Raji (cell line): ENCODE measurements around the gene CAPN8.

Experiments
- POLR2A ChIP-seq: IDR thresholded peaks from 2 replicates; pipeline ENCODE4 v1.6.1; 2011; ENCODE audit warnings: low read depth, low read length, control low read depth; ENCODE audit not compliant: insufficient read depth

Gene CAPN8

DNA sequence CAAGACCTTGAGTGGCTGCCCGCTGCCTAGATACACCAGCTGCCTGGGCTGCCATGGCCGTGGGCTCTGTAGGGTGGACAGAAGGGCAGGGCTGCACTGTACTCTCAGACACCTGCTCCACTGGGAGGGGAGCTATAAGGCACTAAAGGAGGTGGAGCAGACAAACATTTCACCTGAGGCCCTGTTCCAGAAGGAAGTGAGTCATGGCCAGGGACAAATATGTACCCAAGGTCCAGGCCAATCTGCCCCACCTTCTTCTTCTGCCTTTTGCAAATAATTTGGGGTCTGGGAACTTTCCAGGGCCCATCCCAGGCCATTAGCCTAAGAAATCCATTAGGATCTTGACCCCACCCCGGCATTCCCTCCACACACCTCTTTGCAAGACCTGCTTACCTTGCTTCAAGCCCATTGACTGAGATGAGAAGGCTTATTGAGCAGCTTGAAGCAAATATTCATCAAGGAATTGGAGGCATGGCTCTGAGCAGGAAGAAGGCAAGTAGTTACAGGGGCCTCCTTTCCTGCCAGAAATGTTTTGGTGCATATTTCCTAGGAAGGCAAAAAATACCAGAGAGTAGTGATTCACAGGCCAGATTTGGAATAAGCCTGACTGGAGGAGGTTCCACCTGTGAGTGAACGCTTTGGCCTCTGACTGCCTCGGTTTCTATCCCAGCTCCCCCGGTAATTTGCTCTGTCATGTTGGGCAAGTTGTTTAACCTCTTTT, at the start of gene CAPN8:
TSS of gene CAPN8 (minus strand) at position 110 of the 721 bp plus-strand sequence. CDS start at position 55, 55 bp downstream.
- no peak for TF ChIP-seq POLR2A

DNA sequence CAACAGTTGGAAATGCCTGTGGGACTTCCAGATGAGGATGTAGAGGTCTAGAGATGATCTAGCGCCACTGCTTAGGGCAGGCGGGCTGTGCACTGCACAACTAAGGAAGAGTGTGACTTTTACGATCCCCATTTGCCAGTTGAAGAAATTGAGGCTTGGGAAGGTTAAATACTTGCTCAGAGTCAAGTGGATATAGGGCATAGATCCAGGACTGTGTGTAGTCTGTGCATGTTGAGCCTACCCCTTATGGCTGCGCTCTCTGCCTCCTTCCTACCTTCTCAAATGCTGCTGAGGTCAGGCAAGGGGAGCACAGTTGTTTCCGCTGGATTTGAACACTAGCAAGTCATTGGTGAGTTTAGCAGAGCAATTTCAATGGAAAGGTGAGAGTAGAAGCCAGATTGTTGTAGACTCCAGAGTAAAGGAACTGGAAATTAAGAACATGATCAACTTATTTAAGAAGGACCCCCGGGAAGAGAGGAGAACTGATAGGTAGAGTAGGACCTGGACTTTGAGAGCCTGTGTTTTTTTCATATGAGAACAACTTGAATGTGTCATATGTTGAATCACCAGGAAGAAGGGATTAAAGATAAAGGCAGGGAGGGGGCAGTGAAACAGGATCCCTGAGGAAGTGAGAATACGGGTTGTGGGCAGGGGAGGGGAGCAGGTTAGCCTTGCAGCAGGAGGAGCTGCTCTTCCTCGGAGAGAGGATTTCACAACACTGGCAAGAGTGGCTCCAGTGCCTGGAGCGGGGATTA, 49.5 kb upstream of the CAPN8 start:
- no peak for TF ChIP-seq POLR2A

DNA sequence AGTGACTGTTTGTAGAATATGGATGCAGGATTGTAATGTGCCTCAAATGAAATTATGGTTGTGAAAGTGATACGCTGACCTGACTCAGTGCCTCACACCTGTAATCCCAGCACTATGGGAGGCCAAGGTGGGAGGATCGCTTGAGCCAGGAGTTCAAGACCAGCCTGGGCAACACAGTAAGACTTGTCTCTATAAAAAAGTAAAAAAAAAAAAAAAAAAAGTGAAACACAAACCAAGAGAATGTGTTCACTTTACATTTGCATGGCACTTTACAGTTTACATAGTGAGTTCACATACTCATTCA, 48.9 kb upstream of the CAPN8 start:
- no peak for TF ChIP-seq POLR2A

DNA sequence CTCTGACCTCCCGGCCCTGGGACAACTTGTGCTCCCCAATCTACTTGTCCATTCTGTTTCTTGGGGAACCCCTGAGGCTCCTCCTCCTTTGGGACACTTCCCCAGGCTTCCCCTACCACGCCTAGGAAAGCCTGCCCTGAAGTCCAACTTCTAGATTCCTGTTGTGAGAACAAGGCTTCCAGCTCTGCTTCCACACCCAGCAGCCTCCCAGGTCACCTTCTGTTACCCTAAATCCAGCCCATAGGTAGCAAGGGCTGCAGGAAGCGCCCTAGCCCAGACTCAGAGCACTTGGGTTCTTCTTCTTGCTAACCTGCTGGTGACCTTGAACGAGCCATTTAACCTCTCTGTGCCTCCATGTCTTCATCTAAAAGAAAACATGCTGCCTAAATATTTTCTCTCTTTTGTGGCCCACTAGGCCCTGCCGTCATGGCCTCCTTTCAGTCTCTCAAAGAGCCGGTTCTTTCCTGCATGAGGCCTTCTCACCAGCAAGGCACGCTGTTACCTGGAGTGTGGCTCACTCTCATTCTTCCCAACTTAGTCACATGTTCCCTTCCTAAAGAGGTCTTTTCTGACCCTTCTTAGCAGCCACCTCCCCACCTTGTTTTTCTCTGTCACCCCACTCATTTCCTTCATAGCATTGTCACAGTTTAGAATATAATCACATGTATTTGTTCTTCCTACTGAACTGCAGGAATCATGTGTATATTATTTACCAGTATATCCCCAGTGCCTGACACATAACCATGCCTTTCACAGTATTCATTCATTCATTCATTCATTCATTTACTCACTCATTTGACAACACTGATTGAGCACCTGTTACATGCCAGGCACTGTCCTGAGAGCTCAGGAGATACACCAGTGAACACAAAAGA, 48.3 kb upstream of the CAPN8 start:
- TF ChIP-seq POLR2A, result no peak

DNA sequence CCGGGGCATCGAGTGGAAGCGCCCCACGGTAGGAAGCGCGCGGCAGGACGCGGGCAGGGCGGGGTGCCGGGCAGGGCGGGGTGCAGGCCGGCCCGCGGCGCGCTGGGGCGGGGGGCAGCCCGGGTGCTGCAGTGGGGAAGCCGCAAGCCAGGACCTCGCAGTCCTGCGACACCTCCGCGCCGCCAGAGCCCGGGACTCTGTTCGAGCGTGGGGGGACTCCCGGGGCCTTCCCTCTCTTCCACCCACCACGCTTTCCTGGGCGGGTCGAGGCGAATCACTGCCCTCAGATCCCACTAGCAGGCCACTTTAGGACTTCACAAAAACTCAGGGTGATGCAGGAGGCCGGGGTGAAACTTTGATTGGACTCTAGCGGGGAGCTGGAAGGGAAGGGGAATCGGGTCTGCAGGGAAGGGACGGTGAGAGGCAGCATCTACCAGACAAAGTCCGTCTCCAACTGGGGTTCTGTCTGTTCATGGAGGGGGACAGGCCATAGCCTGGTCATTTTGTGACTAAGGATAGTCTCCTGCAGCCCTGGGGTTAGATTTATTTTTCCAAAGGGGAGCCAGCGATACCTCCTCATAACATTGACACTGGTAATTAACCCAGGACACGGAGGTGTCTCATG, 47.5 kb upstream of the CAPN8 start:
- no peak for TF ChIP-seq POLR2A

DNA sequence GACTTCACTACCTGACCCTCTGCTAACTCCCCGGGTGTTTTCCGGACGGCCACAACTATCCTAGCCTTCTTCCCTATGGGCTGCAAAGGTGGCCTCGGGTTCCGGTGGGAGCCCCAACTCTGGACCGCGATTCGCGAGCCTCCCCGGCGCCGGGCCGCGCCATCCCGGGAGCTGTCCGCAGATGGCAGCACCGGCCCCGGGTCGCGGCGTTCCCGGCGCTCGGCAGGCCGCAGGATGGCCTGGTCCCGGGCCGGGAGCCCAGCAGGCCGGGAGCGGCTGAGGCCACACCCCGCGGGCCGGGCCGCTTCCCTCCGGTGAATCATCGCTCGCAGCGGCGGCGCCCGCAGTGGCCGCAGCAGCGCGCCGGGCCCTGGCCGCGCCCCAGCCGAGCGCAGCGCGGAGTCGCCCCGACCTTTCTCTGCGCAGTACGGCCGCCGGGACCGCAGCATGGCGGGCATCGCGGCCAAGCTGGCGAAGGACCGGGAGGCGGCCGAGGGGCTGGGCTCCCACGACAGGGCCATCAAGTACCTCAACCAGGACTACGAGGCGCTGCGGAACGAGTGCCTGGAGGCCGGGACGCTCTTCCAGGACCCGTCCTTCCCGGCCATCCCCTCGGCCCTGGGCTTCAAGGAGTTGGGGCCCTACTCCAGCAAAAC, 46.8 kb upstream of the CAPN8 start, which contains the start of gene CAPN2:
TSS of gene CAPN2 (plus strand) at position 346 of the 656 bp plus-strand sequence. CDS start at position 448, 102 bp downstream.
- no peak for TF ChIP-seq POLR2A

DNA sequence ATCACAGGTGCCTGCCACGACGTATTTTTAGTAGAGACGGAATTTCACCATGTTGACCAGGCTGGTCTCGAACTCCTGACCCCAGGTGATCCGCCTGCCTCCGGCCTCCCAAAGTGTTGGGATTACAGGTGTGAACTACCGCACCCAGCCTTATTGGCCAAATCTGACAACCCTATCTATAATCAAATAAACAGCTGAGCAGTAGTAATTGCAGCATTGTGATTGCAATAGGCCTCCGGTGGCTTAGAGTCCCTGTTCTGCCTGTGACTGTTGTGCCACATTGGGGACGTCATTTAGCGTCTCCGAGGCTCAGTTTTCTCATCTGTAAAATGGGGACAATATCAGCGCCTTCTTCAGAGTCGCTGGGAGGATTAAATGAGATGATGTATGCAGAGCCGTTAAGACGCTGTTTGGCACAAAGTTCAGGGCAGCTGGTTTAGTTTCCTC, 46.3 kb upstream of the CAPN8 start:
- no peak for TF ChIP-seq POLR2A

DNA sequence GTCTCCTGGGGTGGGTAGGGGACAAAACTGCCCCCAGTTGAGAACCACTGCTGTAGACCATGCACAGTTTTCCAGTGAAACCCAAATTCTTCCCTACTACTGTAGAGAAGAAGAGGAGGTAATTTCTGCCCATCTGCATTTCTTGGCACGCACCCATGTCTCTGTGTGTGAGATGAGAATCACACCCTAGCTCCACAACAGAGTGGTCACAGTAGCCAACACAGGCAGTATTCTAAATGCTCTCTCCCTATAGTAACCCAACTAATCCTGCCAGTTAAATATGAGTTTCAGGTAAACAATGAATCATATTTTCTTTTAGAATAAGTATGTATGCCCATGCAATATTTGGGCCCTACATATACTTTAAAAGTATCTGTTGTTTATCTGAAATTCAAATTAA, 45.7 kb upstream of the CAPN8 start:
- no peak for TF ChIP-seq POLR2A

DNA sequence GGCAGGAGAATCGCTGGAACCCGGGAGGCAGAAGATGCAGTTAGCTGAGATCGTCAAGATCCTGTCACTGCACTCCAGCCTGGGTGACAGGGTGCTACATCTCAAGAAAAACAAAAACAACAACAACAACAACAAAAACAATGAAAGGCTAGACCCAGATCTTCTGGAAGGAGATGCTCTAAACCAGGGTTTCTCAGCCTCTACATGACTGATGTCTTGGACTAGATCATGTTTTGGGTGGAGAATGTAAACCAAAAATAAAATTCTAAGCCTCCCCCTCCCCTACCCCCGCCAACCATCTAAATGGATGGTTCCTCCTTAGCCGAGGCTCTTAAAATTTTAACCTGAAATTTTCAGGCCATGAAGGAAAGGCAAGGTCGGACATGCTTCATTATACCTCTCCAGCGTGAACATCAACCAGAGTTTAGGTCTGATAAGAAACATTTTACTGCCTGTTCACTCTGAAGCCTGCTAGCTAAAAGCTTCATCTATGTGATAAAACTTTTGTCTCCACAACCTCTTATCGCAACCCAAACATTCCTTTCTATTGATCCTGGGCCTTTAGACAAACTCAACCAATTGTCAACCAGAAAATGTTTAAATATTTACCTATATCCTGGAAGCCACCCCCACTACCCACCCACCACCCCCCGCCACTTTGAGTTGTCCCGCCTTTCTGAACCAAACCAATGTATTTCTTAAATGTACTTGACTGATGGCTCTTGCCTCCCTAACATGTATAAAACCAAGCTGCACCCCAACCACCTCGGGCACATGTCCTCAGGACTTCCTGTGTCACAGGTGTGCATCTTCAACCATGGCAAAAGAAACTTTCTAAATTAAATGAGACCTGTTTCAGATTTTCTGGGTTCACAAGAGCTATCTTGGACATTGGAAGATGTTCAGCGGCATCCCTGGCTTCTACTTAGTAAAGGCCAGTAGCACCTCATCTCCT, 45.0 kb upstream of the CAPN8 start:
- TF ChIP-seq POLR2A, result no peak

DNA sequence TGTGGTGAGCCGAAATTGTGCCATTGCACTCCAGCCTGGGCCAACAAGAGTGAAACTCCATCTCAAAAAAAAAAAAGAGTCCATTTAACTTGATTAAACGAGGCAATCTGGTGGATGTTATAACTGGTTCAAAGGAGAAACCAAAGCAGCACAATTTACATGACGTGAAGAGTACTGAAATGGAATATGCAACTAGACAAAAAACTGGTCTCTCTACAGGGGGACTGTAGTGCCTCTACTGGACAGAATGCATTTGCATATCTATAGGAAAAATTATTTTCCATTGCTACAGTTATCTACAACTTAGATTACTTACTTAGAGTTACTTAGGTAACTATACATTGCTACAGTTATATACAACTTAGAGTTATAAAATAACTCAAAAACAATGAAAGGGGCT, 44.1 kb upstream of the CAPN8 start:
- TF ChIP-seq POLR2A, result no peak

DNA sequence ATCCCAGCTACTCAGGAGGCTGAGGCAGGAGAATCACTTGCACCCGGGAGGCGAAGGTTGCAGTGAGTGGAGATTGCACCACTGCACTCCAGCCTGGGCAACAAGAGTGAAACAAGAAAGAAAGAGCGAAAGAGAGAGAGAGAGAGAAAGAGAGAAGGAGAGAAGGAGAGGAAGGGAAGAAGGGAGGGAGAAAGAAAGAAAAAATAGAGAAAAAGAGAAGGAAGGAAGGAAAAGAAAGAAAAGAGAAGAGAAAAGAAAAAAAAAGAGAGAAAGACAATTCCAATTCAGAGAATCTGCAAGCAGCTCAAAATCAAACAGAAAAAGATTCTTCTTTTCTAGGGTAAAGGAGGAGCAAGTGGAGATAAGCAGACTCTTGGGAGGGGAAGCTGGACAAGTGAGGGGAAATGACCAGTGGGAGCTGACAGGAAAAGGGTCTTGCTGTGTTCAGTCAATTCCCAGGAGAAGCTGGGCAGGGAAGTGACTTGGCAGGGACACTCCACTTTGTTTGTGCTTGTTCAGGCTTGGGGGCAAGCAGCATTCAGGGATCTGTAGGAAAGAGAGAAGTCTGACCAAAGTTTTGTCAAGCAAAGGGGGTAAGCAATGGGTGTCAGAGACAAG, 43.3 kb upstream of the CAPN8 start:
- TF ChIP-seq POLR2A, result no peak

DNA sequence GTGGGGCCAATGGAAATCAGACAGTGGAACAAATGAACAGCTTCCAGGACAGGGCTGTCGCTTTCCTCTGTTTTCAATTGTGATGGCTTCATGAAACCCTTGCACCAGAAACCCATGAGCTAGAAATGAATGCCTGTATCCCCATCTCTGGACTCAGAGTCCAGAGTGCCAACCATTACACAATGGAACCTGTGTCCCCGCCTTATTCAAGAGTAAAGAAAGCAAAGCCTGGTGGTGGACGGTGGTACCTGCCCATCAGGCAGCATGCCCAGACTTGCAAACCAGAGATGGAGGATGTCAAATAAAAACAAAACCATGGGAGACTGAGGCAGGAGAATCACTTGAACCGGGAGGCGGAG, 42.5 kb upstream of the CAPN8 start:
- no peak for TF ChIP-seq POLR2A

DNA sequence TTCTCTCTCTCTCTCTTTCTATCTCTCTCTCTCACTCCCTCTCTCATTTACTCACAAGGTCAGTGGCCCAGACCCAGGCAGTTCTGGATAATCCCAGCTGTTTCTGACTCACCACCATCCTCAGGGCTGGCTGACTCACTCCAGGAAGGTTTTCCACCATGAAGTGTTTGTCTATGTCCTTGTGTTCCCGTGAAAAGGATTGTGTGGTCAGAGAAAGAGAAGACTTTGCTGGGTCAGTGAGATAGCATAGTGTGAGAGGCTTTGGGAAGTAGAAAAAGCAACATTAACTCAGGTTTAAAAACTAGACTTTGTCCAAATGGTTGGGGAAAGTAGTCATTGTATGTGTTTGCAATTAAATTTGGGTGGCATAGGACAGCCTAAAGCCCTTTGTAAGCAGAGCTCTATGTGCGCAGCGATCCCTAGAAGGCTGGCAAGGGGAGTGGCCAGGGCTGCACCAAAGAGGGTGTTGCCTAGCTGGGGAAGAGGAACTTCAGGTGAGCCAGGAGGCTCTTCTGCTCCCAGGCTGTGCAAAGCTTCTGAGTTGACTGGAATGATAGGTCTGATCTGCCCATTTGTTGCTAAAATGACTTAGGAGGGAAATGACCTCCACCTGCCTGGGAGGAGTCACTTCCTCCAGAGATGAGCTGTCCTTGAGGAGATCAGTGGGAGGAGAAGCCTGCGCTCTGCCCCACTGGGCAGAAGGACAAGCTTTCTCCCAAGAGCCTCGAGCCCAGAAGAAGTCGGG, 41.9 kb upstream of the CAPN8 start:
- TF ChIP-seq POLR2A, result no peak
